NCI-H1092 treated with DMSO at 0.1 percent for 48 hours (cell line): Measurements from ENCODE around the gene NLGN1.
"Not testable (repeated sequence)": the region's sequence is repeated elsewhere in the genome, so short reads cannot be mapped to it uniquely, and the experiment has no call there.

Source experiments
- DNase-seq: peaks from one replicate; lab custom pipeline; 2025; lab: John Stamatoyannopoulos, UW

Gene NLGN1

GRCh38 chr3:174220775-174221554 is 823.4 kb downstream of the NLGN1 start:
- no peak for DNase-seq

GRCh38 chr3:174223042-174223441 is 825.5 kb downstream of the NLGN1 start:
- no peak for DNase-seq

GRCh38 chr3:174223626-174224025 is 826.1 kb downstream of the NLGN1 start:
- DNase-seq, result no peak

GRCh38 chr3:174229916-174230315 is 832.4 kb downstream of the NLGN1 start:
- no peak for DNase-seq

- DNase-seq, result not testable (repeated sequence)
Observed at GRCh38 chr3:174232028-174232657, 834.6 kb downstream of the NLGN1 start.

GRCh38 chr3:174232658-174233429 is 835.3 kb downstream of the NLGN1 start:
- DNase-seq, result no peak

GRCh38 chr3:174233511-174233910 is 836.0 kb downstream of the NLGN1 start:
- no peak for DNase-seq

- no peak for DNase-seq
Observed at GRCh38 chr3:174242311-174243041, 844.9 kb downstream of the NLGN1 start.

GRCh38 chr3:174243171-174243570 is 845.6 kb downstream of the NLGN1 start:
- no peak for DNase-seq

GRCh38 chr3:174247687-174248152 is 850.2 kb downstream of the NLGN1 start:
- DNase-seq, result no peak

GRCh38 chr3:174251681-174252080 is 854.1 kb downstream of the NLGN1 start:
- no peak for DNase-seq

GRCh38 chr3:174253196-174253823 is 855.8 kb downstream of the NLGN1 start:
- DNase-seq, result no peak

- no peak for DNase-seq
Observed at GRCh38 chr3:174253940-174254339, 856.4 kb downstream of the NLGN1 start.

- DNase-seq, result no peak
Observed at GRCh38 chr3:174255454-174255853, 857.9 kb downstream of the NLGN1 start.

GRCh38 chr3:174266476-174266875 is 868.9 kb downstream of the NLGN1 start:
- DNase-seq, result no peak

- DNase-seq, result no peak
Observed at GRCh38 chr3:174268061-174268460, 870.5 kb downstream of the NLGN1 start.

- DNase-seq, result no peak
Observed at GRCh38 chr3:174268586-174268985, 871.0 kb downstream of the NLGN1 start.

GRCh38 chr3:174270841-174271240 is 873.3 kb downstream of the NLGN1 start:
- DNase-seq, result no peak

GRCh38 chr3:174275336-174275735 is 877.8 kb downstream of the NLGN1 start:
- no peak for DNase-seq

GRCh38 chr3:174276826-174277225 is 879.3 kb downstream of the NLGN1 start:
- no peak for DNase-seq

- no peak for DNase-seq
Observed at GRCh38 chr3:174278094-174278493, 880.5 kb downstream of the NLGN1 start.

- no peak for DNase-seq
Observed at GRCh38 chr3:174280186-174280585, 882.6 kb downstream of the NLGN1 start.
